Measurements from ENCODE around the gene RABGAP1L.
"Not testable (repeated sequence)": the region's sequence is repeated elsewhere in the genome, so short reads cannot be mapped to it uniquely, and the experiment has no call there.

- TF ChIP-seq SP3 (tag by site-specific recombination; IDR thresholded peaks at IDR 0.05); CTCF (tag by site-specific recombination; IDR thresholded peaks at IDR 0.05); ZNF654 (tag by site-specific recombination; IDR thresholded peaks at IDR 0.05; ENCODE audit: low read depth); ZNF580 (tag by site-specific recombination; IDR thresholded peaks at IDR 0.05); YY1 (tag by site-specific recombination; IDR thresholded peaks at IDR 0.05); ZBTB11 (tag by site-specific recombination; conservative IDR thresholded peaks at IDR 0.05; ENCODE audit: low read depth); REST (tag by site-specific recombination; IDR thresholded peaks at IDR 0.05); ZNF133 (tag by site-specific recombination; IDR thresholded peaks at IDR 0.05); ELK4 (IDR thresholded peaks at IDR 0.05; ENCODE audit: borderline replicate concordance, low read depth, low read length); KLF7 (tag by site-specific recombination; IDR thresholded peaks at IDR 0.05; ENCODE audit: borderline replicate concordance); SP2 (tag by site-specific recombination; IDR thresholded peaks at IDR 0.05); ZNF214 (tag by site-specific recombination; IDR thresholded peaks at IDR 0.05; ENCODE audit: borderline replicate concordance): not testable (repeated sequence)
Measured at GRCh38 chr1:174144397-174144783, 14.9 kb upstream of the RABGAP1L start.

Data from HEK293 (cell line).